IMR-90 (cell line): ENCODE data around the gene LHPP. TPM values are rescaled to one million over a fixed set of nuclear protein-coding genes. Genes with fewer than 3 reads are reported as not detected.

ENCODE experiments used
- ATAC-seq: fragments of 200-7000 bp; cut with Tn5 transposase; 2 replicates; pipeline ENCODE4 v1.9.1; 2020; ENCODE audit warnings: low read depth, mild to moderate bottlenecking, moderate library complexity
- BruUV-seq: library from RNA; stranded (reverse); fragments of 400-500 nt; replicated peaks from 2 replicates; lab custom pipeline; 2021; lab: Mats Ljungman, UMichigan
- CTCF ChIA-PET: fragments of 300-600 bp; formaldehyde crosslinking; extraction: SDS; loops from one replicate; lab custom pipeline; 2021; ENCODE audit warnings: antibody characterized with exemption; lab: Yijun Ruan, JAX
- POLR2A ChIA-PET: fragments of 300-600 bp; sonication (Branson Sonifier 250); formaldehyde crosslinking; loops from one replicate; lab custom pipeline; 2022; ENCODE audit warnings: antibody characterized with exemption; ENCODE audit not compliant: unreplicated experiment; lab: Charles Lee
- DNase-seq: peaks from one replicate; pipeline ENCODE4 v3.0.0; 2013
- H2AFZ ChIP-seq: replicated peaks from 2 replicates; pipeline ENCODE3; 2013; ENCODE audit warnings: low read length, mild to moderate bottlenecking; ENCODE audit not compliant: poor library complexity
- H2AK5ac ChIP-seq: 2 replicates; pipeline ENCODE4 v1.6.1; 2013; ENCODE audit warnings: low read depth, low read length, inconsistent platforms
- H2AK9ac ChIP-seq: replicated peaks from 2 replicates; pipeline ENCODE3; 2013; ENCODE audit warnings: mild to moderate bottlenecking, low read depth, low read length, moderate library complexity; ENCODE audit not compliant: poor library complexity
- H2BK120ac ChIP-seq: 2 replicates; pipeline ENCODE4 v1.6.1; 2013; ENCODE audit warnings: low read depth, low read length, inconsistent platforms
- H2BK15ac ChIP-seq: 3 replicates; pipeline ENCODE4 v1.6.1; 2013; ENCODE audit warnings: low read depth, low read length, inconsistent platforms
- H2BK20ac ChIP-seq: 2 replicates; pipeline ENCODE4 v1.6.1; 2013; ENCODE audit warnings: low read depth, mild to moderate bottlenecking, inconsistent platforms, low read length, moderate library complexity
- H2BK5ac ChIP-seq: 2 replicates; pipeline ENCODE4 v1.6.1; 2013; ENCODE audit warnings: mild to moderate bottlenecking, low read depth, low read length, inconsistent platforms; ENCODE audit not compliant: poor library complexity, severe bottlenecking
- H3K14ac ChIP-seq: replicated peaks from 2 replicates; pipeline ENCODE4 v1.6.1; 2013; ENCODE audit warnings: low read depth, low read length, inconsistent platforms
- H3K18ac ChIP-seq: 2 replicates; pipeline ENCODE4 v1.6.1; 2013; ENCODE audit warnings: low read depth, low read length, control low read depth
- H3K23ac ChIP-seq: 2 replicates; pipeline ENCODE4 v1.6.1; 2013; ENCODE audit warnings: low read depth, low read length, inconsistent platforms
- H3K27ac ChIP-seq: 2 replicates; pipeline ENCODE4 v1.5.1; 2013; ENCODE audit warnings: mild to moderate bottlenecking, control low read depth, low read length; ENCODE audit not compliant: insufficient read depth
- H3K27me3 ChIP-seq: 2 replicates; pipeline ENCODE4 v1.6.1; 2013; ENCODE audit warnings: low read length; ENCODE audit not compliant: control insufficient read depth, insufficient read depth
- H3K36me3 ChIP-seq: 2 replicates; pipeline ENCODE4 v1.6.1; 2013; ENCODE audit warnings: low read length, mixed read lengths; ENCODE audit not compliant: control insufficient read depth, insufficient read depth
- H3K4ac ChIP-seq: 2 replicates; pipeline ENCODE4 v1.6.1; 2013; ENCODE audit warnings: low read depth, low read length, inconsistent platforms
- H3K4me1 ChIP-seq: 2 replicates; pipeline ENCODE4 v1.6.1; 2013; ENCODE audit warnings: low read length, mixed read lengths; ENCODE audit not compliant: control insufficient read depth, insufficient read depth
- H3K4me2 ChIP-seq: 2 replicates; pipeline ENCODE4 v1.6.1; 2013; ENCODE audit warnings: low read depth, mild to moderate bottlenecking, control low read depth, low read length, moderate library complexity
- H3K4me3 ChIP-seq: 2 replicates; pipeline ENCODE4 v1.5.1; 2013; ENCODE audit warnings: low read depth, mild to moderate bottlenecking, control low read depth, low read length, moderate library complexity; ENCODE audit not compliant: insufficient read depth
- H3K56ac ChIP-seq: 2 replicates; pipeline ENCODE4 v1.6.1; 2013; ENCODE audit warnings: low read length, inconsistent platforms; ENCODE audit not compliant: insufficient read depth; ENCODE audit errors: extremely low read depth
- H3K79me1 ChIP-seq, 2 experiments: 2 replicates each; pipeline ENCODE4 v1.6.1; 2013; ENCODE audit warnings: low read length in 2 of 2, inconsistent platforms in 1 of 2, low read depth in 1 of 2
- H3K9ac ChIP-seq: 2 replicates; pipeline ENCODE4 v1.6.1; 2013; ENCODE audit warnings: low read depth, low read length, control low read depth
- H3K9me1 ChIP-seq: 2 replicates; pipeline ENCODE4 v1.6.1; 2013; ENCODE audit warnings: low read length, inconsistent platforms; ENCODE audit not compliant: insufficient read depth
- H3K9me3 ChIP-seq: 2 replicates; pipeline ENCODE4 v1.6.1; 2013; ENCODE audit warnings: low read length; ENCODE audit not compliant: control insufficient read depth, insufficient read depth
- H4K20me1 ChIP-seq: 2 replicates; pipeline ENCODE4 v1.6.1; 2013; ENCODE audit warnings: low read length, inconsistent platforms; ENCODE audit not compliant: insufficient read depth
- H4K5ac ChIP-seq: 2 replicates; pipeline ENCODE4 v1.6.1; 2013; ENCODE audit warnings: mild to moderate bottlenecking, low read depth, low read length, control low read depth
- H4K8ac ChIP-seq, 2 experiments: 2 replicates each; pipeline ENCODE4 v1.6.1; 2013; ENCODE audit warnings: low read depth in 2 of 2, low read length in 2 of 2, control low read depth in 1 of 2, inconsistent platforms in 1 of 2
- H4K91ac ChIP-seq: 2 replicates; pipeline ENCODE4 v1.6.1; 2013; ENCODE audit warnings: low read depth, low read length, inconsistent platforms; ENCODE audit not compliant: insufficient read depth
- RAD21 ChIP-seq: IDR thresholded peaks from 2 replicates; pipeline ENCODE4 v1.6.1; 2012; ENCODE audit warnings: low read length, improper control_type of control experiment
- RFX5 ChIP-seq: IDR thresholded peaks from 2 replicates; pipeline ENCODE4 v1.8.0; 2012; ENCODE audit warnings: low read depth, mild to moderate bottlenecking, low read length, moderate library complexity
- WGBS, 2 experiments: methylation state at CpG; one replicate each; pipeline versions ENCODE4 v1.1.5 to v1.1.7; 2013; ENCODE audit warnings: missing lambda C conversion rate in 2 of 2; ENCODE audit not compliant: insufficient read length in 1 of 2; ENCODE audit errors: extremely low coverage in 2 of 2; 5-methylcytosine and 5-hydroxymethylcytosine counted together
- dilution Hi-C: fragments of 300-500 bp; cut with HindIII; formaldehyde crosslinking; loops from one replicate; pipeline ENCODE4 v1.14.3; 2018; ENCODE audit warnings: low sequenced_read_pairs; ENCODE audit not compliant: unreplicated experiment
- in situ Hi-C: fragments of 300-500 bp; cut with MboI; formaldehyde crosslinking; loops from 3 replicates; pipeline ENCODE4 v1.14.3; 2019; ENCODE audit warnings: low sequenced_read_pairs, inconsistent platforms, mixed read lengths
- intact Hi-C: fragments of 100-400 bp; cut with micrococcal nuclease; formaldehyde crosslinking; loops from 2 replicates; pipeline ENCODE4 v1.10.0; 2022
- polyA plus RNA-seq, 3 experiments: library from polyadenylated mRNA; depleted of rRNA; stranded (reverse); fragments of >200 nt; gene quantifications; 2 replicates each; pipeline ENCODE4 v1.2.3, GENCODE V29; 2012; ENCODE audit warnings: low replicate concordance in 1 of 3
- total RNA-seq: library from RNA; depleted of rRNA; stranded (reverse); fragments of >200 nt; gene quantifications from 2 replicates; pipeline ENCODE4 v1.2.3, GENCODE V29; 2012

The LHPP gene
- total and polyA plus RNA-seq, 2 of the 4 experiments (the other 2 are of a cell fraction) = 2.7 to 8.3 TPM

- H3K23ac ChIP-seq = no peak overlapping the region
- no peak overlapping the region for H3K18ac ChIP-seq
- H3K56ac ChIP-seq = no peak overlapping the region
- no peak overlapping the region for H2BK120ac ChIP-seq
- H3K4me1 ChIP-seq = no peaks in the 10 kb centered on the region
- H2BK20ac ChIP-seq = no peak overlapping the region
- DNase-seq (no peak), ATAC-seq (no peak)
- H3K14ac ChIP-seq = no peak overlapping the region
- no peak overlapping the region for H2AFZ ChIP-seq
- no peaks in the 10 kb centered on the region for H3K27me3 ChIP-seq
- no peaks in the 10 kb centered on the region for H3K9me1 ChIP-seq
- in situ Hi-C loops (no loop called here), intact Hi-C loops (no loop called here), dilution Hi-C loops (no loop called here)
- H4K5ac ChIP-seq = no peak overlapping the region
- BruUV-seq = no TSS peak
- no peak overlapping the region for H2AK5ac ChIP-seq
- no peak overlapping the region for H3K4me3 ChIP-seq
- H4K20me1 ChIP-seq = no peaks in the 10 kb centered on the region
- no peak overlapping the region for H4K91ac ChIP-seq
- WGBS, 2 experiments = 95% methylated on average over 8 of the region's 9 CpGs; no CpG with 5 or more reads in 1 of the 2 experiments
- no peak overlapping the region for H2BK15ac ChIP-seq
- no peaks in the 10 kb centered on the region for H3K9me3 ChIP-seq
- H4K8ac ChIP-seq = no peak overlapping the region
- ChIA-PET POLR2A (no interaction called here), CTCF (no interaction called here)
- H3K36me3 ChIP-seq = no peaks in the 10 kb centered on the region
- no peak overlapping the region for H3K4ac ChIP-seq
- no peak overlapping the region for H3K27ac ChIP-seq
- H2AK9ac ChIP-seq = no peak overlapping the region
- no peak overlapping the region for H3K9ac ChIP-seq
- TF ChIP-seq RFX5 = no peak
- TF ChIP-seq RAD21 = no peak
- no peak overlapping the region for H2BK5ac ChIP-seq
- H3K4me2 ChIP-seq = no peak overlapping the region
- H3K79me1 ChIP-seq = no peaks in the 10 kb centered on the region
These were observed 29.5 kb downstream of the LHPP start for GRCh38 chr10:124491105-124491504.
